Calu3 (cell line): ENCODE data around the gene UNC45B. TPM values are rescaled to one million over a fixed set of nuclear protein-coding genes. Genes with fewer than 3 reads are reported as not detected.

Experiments used
- BruUV-seq: library from RNA; stranded (reverse); fragments of 400-500 nt; replicated peaks from 2 replicates; lab custom pipeline; 2021; lab: Mats Ljungman, UMichigan
- CTCF ChIA-PET: fragments of 300-600 bp; sonication (Branson Sonifier 250); formaldehyde crosslinking; loops from one replicate; lab custom pipeline; 2022; ENCODE audit warnings: antibody characterized with exemption; lab: Charles Lee
- DNase-seq: peaks from one replicate; pipeline ENCODE4 v3.0.0; 2022
- H3K27ac Mint-ChIP-seq: one replicate; pipeline ENCODE4 v1.8.0; 2022; ENCODE audit warnings: mixed read lengths; ENCODE audit not compliant: unreplicated experiment
- H3K27me3 Mint-ChIP-seq: one replicate; pipeline ENCODE4 v1.8.0; 2022; ENCODE audit warnings: mixed read lengths; ENCODE audit not compliant: unreplicated experiment
- H3K36me3 Mint-ChIP-seq: one replicate; pipeline ENCODE4 v1.8.0; 2022; ENCODE audit warnings: mild to moderate bottlenecking, moderate library complexity, mixed read lengths; ENCODE audit not compliant: insufficient read depth, unreplicated experiment
- H3K4me1 Mint-ChIP-seq: one replicate; pipeline ENCODE4 v1.8.0; 2022; ENCODE audit warnings: mild to moderate bottlenecking, low read depth, mixed read lengths; ENCODE audit not compliant: unreplicated experiment
- H3K4me3 Mint-ChIP-seq: one replicate; pipeline ENCODE4 v1.8.0; 2022; ENCODE audit warnings: mild to moderate bottlenecking, low read depth, moderate library complexity, mixed read lengths; ENCODE audit not compliant: unreplicated experiment
- H3K9me3 Mint-ChIP-seq: one replicate; pipeline ENCODE4 v1.8.0; 2022; ENCODE audit warnings: low read depth, mixed read lengths; ENCODE audit not compliant: unreplicated experiment
- intact Hi-C: fragments of 100-400 bp; cut with micrococcal nuclease; formaldehyde crosslinking; loops from one replicate; pipeline ENCODE4 v1.10.0; 2022; ENCODE audit not compliant: unreplicated experiment
- total RNA-seq: library from RNA; stranded (reverse); gene quantifications from 2 replicates; pipeline ENCODE4 v1.2.3, GENCODE V29; 2022
- TF ChIP-seq, protein P1 (sequence below): fragments of 200-600 bp; IDR thresholded peaks from one replicate; pipeline ENCODE4 v1.8.0; 2022; ENCODE audit warnings: antibody characterized with exemption; ENCODE audit not compliant: unreplicated experiment

UNC45B gene
- total RNA-seq, 1 experiment from 2014 or later = not detected

DNA sequence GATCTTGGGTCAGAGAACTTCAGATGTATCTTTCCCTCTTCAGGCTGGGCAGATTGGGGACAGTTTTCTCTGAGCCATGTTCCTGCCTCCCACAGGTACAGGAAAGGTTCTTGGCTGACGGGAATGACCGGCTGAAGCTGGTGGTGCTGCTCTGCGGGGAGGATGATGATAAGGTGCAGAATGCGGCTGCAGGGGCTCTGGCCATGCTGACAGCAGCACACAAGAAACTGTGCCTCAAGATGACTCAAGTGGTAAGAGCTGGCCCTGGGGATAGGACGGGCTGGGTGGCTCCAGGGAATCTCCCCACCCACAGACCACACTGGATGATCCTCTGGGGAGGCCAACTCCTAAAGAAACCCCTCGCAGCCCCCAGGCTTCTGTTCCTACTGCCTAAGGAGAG, 35.7 kb downstream of the UNC45B start:
- no TSS peak for BruUV-seq
- Mint-ChIP-seq H3K36me3 (no peaks in the 10 kb centered on the region), H3K4me1 (no peaks in the 10 kb centered on the region), H3K27me3 (peaks cover 67% of the 10 kb centered on the region), H3K27ac (no peak overlapping the region), H3K4me3 (no peak overlapping the region), H3K9me3 (no peaks in the 10 kb centered on the region)
- CTCF ChIA-PET = interaction anchor here (0.6 to 1.1 kb wide), 2 partner anchors 8 to 119 kb away, joined by 3 to 4 read pairs; no protein-coding TSS in a partner anchor
- intact Hi-C loops = no loop called here
- TF ChIP-seq, protein P1, sequence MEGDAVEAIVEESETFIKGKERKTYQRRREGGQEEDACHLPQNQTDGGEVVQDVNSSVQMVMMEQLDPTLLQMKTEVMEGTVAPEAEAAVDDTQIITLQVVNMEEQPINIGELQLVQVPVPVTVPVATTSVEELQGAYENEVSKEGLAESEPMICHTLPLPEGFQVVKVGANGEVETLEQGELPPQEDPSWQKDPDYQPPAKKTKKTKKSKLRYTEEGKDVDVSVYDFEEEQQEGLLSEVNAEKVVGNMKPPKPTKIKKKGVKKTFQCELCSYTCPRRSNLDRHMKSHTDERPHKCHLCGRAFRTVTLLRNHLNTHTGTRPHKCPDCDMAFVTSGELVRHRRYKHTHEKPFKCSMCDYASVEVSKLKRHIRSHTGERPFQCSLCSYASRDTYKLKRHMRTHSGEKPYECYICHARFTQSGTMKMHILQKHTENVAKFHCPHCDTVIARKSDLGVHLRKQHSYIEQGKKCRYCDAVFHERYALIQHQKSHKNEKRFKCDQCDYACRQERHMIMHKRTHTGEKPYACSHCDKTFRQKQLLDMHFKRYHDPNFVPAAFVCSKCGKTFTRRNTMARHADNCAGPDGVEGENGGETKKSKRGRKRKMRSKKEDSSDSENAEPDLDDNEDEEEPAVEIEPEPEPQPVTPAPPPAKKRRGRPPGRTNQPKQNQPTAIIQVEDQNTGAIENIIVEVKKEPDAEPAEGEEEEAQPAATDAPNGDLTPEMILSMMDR = no peak
- DNase-seq = no peak

DNA sequence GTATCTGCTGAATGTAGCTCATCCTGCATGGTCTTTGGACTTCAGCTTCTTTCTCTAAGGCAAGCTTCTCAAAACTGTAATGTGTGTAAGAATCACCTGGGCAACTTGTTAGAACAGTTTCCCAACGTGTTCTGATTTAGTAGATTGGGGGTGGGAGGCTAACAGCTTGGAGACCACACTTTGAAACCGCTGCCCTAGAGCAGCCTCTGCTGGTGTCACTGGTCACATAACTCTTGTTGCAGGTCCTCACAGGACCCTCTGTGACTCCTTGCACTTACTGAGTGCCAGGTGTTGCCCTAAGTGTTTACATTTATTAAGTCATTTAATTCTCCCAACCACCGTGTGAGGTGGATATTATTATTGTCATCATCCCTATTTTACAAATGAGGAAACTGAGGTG, 36.7 kb downstream of the UNC45B start:
- Mint-ChIP-seq H3K27me3 (peaks cover 67% of the 10 kb centered on the region), H3K27ac (no peak overlapping the region), H3K36me3 (no peaks in the 10 kb centered on the region), H3K4me3 (no peak overlapping the region), H3K4me1 (no peaks in the 10 kb centered on the region), H3K9me3 (no peaks in the 10 kb centered on the region)
- BruUV-seq = no TSS peak
- CTCF ChIA-PET = interaction anchor here (1.1 kb wide), 1 partner anchor 9 kb away, joined by 3 read pairs; no protein-coding TSS in a partner anchor
- intact Hi-C loops = no loop called here
- DNase-seq = no peak
- TF ChIP-seq, protein P1 = no peak

DNA sequence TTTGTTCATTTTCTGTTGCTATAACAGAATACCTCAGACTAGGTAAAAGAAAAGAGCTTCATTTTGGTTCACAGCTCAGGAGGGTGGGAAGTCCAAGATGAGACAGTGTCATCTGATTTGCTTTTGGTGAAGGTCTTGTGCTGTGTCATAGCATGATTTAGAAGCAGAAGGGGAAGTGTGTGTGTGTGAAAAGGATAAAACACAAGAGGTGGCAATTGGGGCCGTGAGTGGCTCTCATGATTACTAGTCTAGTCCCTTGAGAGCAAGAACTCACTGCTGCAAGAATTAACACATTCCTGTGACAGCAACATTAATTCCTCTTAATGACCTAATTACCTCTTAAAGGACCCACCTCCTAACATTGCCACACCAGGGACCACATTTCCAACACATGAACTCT, 38.2 kb downstream of the UNC45B start:
- TF ChIP-seq, protein P1 = no peak
- Mint-ChIP-seq H3K4me3 (no peak overlapping the region), H3K4me1 (no peaks in the 10 kb centered on the region), H3K36me3 (no peaks in the 10 kb centered on the region), H3K27me3 (peaks cover 72% of the 10 kb centered on the region), H3K27ac (no peak overlapping the region), H3K9me3 (no peaks in the 10 kb centered on the region)
- no peak for DNase-seq
- no TSS peak for BruUV-seq
- intact Hi-C loops = no loop called here
- CTCF ChIA-PET = no interaction called here

DNA sequence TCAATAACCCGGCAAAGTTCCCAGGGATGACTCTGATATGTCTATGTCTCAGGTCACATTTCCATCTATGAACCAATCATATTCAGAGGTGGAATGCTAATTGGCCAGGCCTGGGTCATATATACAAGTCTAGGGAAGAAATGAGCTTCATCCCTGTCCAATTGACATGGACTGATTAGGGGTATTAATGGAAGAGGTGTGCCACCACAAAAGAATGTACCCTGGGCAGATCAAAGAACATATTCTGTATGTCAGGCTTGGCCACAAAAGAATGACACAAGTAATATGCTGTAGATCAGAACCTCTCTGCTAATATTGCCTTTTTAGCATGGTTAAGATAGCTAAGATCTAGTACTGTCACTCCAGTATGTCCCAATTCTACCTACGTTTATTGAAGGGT, 39.9 kb downstream of the UNC45B start:
- CTCF ChIA-PET = no interaction called here
- Mint-ChIP-seq H3K4me3 (no peak overlapping the region), H3K9me3 (no peaks in the 10 kb centered on the region), H3K27me3 (peaks cover 79% of the 10 kb centered on the region), H3K36me3 (no peaks in the 10 kb centered on the region), H3K27ac (no peak overlapping the region), H3K4me1 (no peaks in the 10 kb centered on the region)
- intact Hi-C loops = no loop called here
- TF ChIP-seq, protein P1 = no peak
- BruUV-seq = no TSS peak
- no peak for DNase-seq
